22Rv1 (cell line): ENCODE results near the gene MED29.

Experiments
- CTCF ChIP-seq: fragments of 450-650 bp; IDR thresholded peaks from 2 replicates; pipeline ENCODE4 v1.5.1; 2017; ENCODE audit warnings: mild to moderate bottlenecking
- ZFX ChIP-seq: fragments of 450-650 bp; IDR thresholded peaks from 2 replicates; pipeline ENCODE4 v1.6.1; 2017; ENCODE audit warnings: antibody characterized with exemption, borderline replicate concordance

- TF ChIP-seq CTCF = no peak
- no peak for TF ChIP-seq ZFX
These were observed 9.9 kb downstream of the MED29 start for GRCh38 chr19:39401070-39401548.
